Stimulated activated CD8-positive, alpha-beta memory T cell treated with anti-CD3 and anti-CD28 coated beads, Interleukin-4, amount 100 ng/mL, for 1 hour (primary cell): ENCODE results near the gene CCDC90B.
"Not testable (repeated sequence)": the region's sequence is repeated elsewhere in the genome, so short reads cannot be mapped to it uniquely, and the experiment has no call there.

ENCODE experiments used
- DNase-seq, 2 donors: peaks; one replicate each; pipeline ENCODE4 v3.0.0-alpha.2; 2020; ENCODE audit warnings: low read depth in 2 of 2, low spot score in 1 of 2

Gene CCDC90B

DNA sequence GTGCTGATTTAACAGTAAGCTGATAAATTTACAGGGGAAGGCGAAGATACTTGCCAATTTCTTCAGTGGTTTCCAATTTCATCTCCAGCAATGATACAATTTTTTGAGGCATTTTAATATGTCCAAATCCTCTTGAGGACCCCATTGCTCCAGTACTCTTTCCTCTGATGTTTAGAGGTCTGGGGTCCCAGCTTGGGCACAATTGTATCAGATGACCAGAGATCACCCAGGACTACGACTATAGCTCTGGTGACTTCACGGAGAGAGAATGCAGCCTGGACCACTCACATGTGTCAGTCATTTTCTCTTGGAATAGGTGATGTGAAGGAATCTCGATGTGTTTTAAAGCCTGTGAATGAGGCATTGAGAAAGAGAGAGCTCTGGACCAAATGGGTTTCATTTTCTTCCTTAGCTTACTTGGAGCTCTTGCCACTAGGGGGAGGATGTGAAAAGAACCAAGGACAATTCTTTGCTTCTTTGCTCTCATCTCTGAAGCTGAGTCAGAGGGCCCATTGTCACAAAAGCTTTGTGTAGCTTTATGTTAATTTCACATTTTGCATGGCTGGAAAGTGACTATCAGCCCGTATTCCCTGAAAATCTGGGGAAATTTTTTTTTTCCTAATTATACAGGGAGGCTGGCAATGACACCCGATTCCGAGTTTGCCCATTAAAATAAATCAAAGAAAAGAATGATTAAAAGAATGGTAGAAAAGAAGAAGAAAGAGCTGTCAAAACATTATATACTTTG is 6.7 kb upstream of the CCDC90B start:
- DNase-seq: no peak

DNA sequence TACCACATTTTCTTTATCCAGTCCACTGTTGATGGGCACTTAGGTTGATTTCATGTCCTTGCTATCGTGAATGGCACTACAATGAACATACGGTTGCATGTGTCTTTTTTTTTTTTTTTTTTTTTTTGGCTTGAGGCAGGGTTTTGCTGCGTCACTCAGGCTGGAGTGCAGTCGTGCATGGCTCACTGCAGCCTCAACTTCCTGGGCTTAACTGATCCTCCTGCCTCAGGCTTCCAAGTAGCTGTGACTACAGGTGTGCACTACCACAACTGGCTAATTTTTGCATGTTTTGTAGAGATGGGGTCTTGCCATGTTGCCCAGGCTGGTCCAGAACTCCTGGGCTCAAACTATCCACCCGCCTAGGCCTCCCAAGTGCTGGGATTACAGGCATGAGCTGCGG is 1.5 kb upstream of the CCDC90B start:
- DNase-seq: no peak

DNA sequence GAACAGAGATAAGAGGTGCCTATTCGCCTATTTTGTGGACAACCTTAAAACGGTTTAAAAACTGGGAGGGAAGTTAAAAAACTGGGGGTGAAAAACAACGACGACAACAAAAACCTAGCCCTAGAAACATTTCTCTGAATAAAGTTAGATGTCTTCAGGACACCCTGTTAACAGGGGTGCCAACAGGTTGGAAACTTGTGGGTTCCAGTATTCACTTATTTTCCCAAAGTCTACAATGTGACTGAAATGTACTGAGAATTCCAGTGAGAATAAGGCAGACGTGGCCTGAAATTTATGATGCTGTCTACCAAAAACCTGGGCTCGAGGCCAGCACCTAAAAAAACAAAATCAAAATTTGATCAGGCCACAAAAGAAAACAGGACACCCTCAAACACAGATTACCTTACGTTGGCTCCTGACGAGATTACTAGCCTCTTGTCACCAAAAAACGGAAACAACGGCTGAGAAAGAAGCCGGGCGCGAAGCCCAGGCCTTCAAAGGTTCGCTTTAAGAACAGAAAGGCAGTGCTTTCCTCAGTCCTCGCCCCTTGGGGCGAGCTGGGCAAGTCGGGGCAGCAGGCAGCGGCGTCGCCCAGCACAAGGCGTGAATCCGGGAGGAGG is 906 bp downstream of the CCDC90B start:
- no peak for DNase-seq

DNA sequence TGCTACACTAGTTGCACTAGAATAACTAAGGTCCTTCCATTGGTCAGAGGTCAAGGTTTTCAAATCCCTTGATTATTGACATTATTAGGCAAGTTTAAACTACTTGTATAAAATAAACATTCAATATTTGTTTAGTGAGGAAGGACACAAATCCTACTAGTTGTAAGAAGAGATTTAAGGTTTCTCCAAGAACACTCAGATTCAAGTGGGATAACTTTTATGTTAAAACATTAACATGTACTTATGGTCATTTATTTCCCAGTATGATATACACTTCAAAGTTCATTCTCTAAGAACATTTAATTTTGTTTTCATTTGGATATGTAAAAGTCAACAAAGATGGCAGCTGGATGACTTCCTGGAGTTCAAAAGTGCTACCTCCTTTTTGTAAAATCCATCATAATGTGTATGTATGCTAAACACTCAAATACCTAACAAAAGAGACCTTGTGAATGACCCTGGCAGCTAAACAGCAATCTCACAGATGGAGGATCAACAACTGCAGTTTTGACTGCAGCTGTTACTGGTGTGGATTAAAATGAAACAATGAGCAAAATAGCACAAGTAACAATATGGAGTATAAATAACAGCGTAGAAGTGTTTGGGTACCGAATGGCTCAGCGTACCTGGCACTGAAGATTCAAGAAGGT is 1.5 kb downstream of the CCDC90B start:
- DNase-seq: no peak

DNA sequence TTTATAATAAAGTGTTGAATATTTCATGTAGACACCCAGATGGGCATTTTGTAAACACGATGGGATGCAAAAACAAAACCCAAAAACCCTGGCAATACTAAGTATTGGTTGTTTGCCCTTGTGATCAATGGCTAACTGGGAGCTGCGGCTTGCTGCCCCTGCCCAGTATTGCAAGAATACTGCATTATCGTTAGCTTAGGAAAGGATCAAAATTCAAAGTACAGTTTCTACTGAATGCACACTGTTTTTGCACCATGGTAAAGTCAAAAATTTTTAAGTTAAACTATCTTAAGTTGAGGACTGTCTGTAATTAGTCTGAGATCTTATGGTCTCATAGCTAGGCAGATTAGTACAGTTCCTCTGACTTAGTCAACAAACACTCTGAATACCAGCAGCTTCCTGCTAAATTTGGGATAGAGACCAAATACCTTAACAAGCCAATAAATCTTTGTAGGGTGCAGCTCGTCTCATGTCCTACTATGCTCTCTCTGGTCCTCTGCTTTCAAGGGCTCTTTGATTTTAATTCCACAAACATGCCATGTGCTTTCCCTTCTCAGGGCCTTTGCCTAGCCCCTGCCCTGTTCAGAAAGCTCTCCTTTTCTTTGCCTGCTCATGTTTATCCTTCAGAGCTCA is 4.0 kb downstream of the CCDC90B start:
- DNase-seq: no peak

DNA sequence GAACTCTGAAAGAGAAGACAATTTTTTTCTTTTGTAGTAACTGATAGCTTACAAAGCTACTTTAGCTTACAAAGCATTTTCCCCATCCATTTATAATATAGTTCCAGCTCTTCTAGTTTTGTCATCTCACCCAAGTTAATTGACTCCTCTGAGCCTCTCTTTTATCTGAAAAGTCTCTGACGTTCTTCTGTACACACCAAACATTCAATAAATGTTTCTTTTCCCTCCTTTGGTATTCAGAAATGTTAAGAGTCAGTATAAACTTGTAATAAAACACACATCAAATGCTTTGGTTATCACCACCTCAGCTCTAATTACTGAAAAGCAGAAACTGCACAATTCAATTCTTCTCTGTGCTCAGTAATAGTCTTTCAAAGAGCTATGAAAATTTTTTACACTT is 5.9 kb downstream of the CCDC90B start:
- no peak for DNase-seq

DNA sequence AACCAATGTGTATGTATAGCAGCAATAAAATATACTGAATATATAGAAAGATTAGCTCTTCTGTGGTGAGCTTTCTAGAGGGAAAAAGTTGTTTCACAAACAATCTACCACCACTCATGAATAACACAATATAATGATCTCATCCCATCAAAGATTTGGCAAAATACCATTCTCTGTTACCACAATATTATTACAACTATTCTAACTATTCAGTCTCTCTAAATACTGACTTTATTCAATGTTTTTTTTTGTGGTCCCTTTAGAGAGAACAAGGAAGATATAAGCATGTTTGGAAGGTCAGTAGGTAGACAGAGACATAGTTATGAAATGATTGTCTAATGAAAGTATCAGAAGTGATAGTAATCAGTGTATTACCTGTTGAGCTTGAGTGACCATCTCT is 7.8 kb downstream of the CCDC90B start:
- DNase-seq: no peak

DNA sequence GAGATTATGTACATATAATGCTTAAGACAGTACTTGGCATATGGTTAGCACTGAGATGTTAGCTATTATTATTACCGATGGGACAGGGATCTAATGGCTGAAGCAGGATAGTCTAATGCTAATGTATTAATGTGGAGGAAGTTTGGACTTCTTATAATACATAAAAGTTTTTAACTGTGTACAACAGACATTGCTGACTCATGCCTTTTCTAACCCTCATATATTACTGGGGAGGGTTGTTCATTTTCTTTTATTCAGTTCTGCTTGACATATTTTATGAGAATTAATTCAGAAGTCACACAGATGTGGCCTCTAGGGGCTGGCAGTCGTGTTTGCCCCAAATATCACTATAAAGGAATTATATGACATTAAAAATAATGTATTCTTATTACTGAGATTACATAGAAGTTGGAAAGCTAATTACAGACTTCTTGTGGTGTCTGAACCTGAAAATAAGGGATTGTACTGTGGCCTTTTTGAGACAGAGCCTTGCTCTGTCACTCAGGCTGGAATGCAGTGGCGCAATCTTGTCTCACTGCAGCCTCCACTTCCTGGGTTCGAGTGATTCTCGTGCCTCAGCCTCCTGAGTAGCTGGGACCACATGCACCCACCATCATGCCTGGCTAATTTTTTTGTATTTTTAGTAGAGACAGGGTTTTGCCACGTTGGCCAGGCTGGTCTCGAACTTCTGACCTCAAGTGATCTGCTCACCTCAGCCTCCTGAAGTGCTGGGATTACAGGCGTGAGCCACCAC is 10.1 kb downstream of the CCDC90B start:
- no peak for DNase-seq

DNA sequence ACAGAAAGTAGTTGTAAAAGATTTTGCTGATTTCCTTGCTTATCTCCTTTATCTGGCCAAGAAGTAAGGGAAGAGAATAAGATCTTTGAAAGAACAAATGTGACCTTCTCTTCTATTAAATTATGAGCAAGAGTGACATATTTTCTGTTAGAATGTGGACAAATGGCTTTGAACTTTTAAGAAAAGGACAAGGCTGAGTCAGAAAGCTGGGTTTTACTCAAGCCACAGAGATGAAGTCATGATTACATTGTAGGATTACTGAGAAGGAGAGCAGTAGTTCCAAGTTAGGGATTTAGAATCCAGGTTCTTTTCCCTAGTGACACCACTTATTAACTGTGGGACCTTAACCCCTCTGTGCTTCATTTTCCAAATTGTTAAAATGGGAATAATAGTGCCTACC is 13.5 kb downstream of the CCDC90B start:
- DNase-seq: no peak

DNA sequence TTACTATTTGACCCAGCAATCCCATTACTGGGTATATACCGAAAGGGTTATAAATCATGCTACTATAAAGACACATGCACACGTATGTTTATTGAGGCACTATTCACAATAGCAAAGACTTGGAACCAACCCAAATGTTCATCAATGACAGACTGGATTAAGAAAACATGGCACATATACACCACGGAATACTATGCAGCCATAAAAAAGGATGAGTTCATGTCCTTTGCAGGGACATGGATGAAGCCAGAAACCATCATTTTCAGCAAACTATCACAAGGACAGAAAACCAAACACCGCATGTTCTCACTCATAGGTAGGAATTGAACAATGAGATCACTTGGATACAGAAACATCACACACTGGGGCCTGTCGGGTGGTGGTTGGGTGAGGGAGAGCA is 14.4 kb downstream of the CCDC90B start:
- DNase-seq: not testable (repeated sequence)

DNA sequence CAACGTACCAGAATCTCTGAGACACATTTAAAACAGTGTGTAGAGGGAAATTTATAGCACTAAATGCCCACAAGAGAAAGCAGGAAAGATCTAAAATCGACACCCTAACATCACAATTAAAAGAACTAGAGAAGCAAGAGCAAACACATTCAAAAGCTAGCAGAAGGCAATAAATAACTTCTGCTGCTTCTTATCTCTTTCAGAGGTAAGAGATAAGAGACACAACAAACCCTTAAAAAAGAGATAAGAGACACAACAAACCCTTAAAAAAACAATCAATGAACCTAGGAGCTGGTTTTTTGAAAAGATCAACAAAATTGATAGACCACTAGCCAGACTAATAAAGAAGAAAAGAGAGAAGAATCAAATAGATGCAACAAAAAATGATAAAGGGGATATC is 17.1 kb downstream of the CCDC90B start:
- DNase-seq: not testable (repeated sequence)

DNA sequence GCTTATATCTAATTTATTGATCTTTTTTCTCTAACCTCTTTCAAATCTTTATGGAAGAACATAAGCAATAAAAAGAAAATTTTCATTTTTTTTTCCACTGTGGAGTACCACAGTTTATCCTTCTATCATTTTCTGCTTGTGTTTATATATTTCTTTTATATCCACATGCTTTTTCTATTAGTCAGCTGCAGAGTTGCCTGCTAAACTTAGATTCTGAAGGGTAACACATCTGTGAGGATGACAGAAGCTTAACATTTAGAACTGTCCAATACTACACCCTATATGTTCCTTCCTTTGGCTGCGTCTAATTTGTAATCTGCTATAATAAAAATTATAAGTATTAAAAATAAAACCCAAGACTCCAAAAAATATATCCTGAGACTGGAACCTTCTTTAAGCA is 20.8 kb downstream of the CCDC90B start:
- no peak for DNase-seq

DNA sequence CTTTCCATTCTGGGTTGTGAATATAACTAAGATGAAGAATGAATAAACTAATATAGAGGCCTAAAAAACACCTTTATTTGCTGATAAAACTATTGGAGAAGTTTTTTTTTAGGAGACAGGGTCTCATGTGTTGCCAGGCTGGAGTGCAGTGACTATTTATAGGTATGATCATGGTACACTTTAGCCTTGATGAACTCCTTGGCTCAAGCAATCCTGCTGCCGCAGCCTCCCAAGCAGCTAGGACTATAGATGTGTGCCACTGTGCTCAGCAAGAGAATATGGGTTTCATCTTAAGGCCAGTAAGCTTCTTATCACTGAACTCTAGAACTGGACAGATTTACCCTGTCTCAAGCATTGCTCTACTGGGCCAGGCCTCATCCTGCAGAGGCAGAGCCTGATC is 26.6 kb downstream of the CCDC90B start:
- no peak for DNase-seq

DNA sequence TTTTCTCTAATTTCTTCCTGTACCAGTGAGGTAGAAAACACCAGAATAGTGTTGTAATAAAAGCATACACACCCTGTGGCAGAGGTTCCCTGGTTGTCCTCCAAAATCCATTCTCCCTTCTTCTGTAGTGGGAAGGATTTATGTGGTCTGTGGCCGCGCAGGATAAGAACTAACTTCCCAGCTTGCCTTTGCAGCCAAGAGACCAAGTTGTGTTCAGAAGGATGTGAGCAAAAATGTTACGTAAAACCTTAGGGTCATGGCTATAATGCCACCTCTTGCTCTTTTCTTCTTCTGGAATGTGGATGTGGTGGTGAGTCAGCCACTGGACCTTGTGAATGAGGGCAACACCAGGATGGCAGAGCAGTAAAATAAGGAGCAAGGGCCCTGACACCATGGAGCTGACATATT is 28.4 kb downstream of the CCDC90B start:
- DNase-seq: no peak

DNA sequence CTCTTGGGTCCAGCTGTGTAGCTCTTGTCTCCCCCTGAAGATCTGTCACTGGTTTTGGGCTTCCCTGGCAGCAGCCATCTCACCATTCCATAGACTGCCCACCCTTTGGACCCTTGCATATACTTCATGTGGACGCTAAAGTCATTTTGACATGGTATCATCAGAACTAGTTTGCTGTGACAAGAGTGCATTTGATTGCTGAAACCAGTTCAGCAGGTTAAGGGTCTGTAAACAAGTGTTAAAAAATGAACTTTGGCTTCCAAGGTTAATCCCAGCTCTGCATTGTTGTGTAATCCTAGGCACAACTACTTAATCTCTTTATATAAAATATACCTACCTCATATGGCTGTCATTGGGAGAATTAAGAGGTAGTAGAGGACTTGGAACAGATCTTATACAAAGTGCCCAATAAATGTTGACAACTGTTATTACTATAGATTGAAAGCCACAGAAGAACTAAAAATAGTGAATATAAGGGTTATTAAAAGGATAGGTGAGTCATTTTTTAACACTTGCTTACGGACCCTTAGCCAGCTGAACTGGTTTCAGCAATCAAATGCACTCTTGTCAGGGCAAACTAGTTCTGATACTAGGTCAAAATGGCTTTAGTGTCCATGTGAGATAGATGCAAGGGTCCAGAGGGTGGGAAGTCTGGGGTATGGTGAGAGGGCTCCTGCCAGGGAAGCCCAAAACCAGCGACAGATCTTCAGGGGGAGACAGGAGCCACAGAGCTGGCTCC is 29.4 kb downstream of the CCDC90B start:
- no peak for DNase-seq

DNA sequence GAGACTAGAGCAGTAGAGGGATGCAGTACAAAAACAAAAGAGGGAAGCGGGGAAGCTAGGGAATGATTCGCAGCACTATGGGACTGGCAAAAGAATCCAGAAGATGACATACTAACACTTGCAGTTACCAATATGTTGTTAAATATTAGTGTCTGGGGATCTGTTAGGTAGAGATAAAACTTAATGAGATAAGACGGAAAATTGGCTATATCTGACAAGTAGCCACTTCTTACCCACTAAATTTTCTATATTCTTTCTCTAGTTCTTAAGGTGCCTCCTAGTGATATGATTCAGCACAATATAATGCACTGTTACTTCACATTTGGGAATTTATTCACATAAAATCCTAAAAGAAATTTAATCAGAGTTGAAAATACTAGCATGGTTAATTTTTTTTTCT is 30.8 kb downstream of the CCDC90B start:
- DNase-seq: no peak

DNA sequence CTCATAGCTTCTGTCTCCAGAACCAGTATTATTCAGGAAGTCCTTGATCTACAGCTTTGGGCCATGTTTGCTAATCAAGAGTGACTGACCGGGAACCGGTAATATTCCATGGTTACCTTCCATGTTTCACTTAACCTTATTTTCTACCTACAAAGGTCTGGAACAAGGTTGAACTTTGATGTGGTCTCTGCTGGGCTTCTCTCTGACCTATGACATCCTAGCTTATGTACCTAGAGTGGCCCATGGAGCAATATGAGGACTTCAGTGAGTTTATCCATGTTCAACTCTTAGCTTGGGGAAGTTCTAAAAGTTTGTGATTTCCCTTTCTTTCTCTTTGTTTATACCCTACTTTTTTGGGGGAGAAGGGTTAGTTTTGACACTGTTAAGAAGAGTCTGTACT is 33.2 kb downstream of the CCDC90B start:
- no peak for DNase-seq

DNA sequence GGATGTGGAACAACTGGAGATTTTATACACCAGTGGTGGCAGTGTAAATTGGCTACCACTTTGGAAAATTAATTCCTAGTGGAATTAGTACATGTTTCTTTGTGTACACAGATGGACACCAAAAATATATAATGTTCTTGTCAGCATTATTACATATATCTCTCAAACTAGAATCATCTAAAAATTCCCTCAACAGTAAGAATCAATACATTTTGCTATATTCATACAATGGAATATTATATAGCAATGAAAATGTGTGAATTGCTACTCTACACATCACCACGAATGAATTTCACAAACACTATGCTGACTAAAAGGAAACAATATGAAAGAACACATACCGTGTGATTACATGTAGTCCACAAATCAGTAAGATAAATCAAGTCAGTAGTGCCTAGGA is 33.9 kb downstream of the CCDC90B start:
- no peak for DNase-seq

DNA sequence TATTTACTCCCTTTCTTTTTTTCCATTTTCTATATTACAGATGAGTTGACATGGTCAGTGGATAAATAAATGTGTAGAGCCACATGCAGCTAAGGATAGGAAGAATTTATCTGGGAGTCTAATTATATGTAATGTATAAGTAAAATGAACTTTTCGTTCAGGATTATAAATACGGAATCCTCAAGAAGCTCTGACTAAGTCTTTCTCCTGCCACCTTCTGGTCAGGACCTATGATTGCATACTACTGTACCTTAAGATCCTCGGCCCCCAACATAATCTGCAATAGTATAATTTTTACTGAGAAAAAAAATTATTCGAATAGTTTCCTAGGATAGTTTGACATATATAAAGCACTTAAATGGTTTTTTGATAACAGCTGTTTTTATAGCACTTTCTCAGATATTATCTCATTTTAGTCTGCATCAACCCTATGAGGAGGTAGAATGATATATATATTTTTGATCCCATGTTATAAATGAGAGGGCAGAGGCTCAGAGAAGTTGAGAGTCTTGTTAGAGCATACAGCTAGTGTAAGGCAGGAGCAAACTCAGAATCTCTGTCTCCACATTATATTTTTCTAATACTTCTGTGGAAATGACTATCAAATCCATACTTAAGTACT is 36.1 kb downstream of the CCDC90B start:
- DNase-seq: no peak

DNA sequence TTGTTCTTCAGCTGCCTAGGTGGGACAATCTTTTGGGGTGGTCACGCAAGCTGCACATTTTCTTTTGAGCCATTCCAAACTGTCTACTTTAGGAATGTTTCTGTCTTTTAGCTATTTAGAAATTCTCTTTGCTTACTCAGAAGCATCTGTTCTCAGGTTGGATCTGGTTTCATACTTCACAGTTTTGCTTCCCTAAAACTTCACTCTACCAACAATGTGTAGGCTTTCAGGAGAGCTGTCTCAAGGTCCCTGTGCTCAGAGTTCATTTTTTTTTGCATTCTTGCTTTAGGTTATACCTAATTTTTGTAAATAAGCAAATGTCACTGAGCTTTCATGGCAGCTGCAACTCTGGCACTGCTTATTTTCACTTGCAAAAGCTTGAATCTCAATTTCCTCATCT is 36.7 kb downstream of the CCDC90B start:
- no peak for DNase-seq
